NCI-H345 (cell line): ENCODE results near the gene RAB3B.

Source experiments
- DNase-seq: peaks from one replicate; lab custom pipeline; 2025; lab: John Stamatoyannopoulos, UW

The RAB3B gene

GRCh38 chr1:51956528-51957509 lies 33.7 kb downstream of the RAB3B start:
- DNase-seq = peak; percentile 56

GRCh38 chr1:51955797-51956527 lies 34.5 kb downstream of the RAB3B start:
- DNase-seq = peak; percentile 95

DNA sequence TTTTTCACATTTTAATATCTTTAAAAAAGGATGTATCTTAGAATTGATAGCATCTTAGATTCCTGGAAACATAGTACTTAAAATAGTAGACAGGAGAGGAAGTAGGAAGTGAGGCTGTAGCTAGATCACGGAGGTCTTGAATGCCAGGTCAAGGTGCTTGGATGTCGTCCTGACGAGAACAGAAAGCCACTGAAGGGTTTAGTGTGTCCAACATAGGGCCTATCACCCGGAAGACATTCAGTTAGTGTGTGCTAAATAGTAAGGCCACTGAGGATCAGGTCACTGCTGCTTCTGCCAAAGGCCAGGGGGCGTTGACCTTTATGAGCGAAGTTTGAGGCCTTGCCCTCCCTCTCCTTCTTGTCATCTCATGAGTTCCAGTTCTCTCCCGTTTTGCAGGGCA lies 35.7 kb downstream of the RAB3B start:
- DNase-seq = no peak

GRCh38 chr1:51953079-51953478 lies 37.4 kb downstream of the RAB3B start:
- peak; percentile 66 for DNase-seq

DNA sequence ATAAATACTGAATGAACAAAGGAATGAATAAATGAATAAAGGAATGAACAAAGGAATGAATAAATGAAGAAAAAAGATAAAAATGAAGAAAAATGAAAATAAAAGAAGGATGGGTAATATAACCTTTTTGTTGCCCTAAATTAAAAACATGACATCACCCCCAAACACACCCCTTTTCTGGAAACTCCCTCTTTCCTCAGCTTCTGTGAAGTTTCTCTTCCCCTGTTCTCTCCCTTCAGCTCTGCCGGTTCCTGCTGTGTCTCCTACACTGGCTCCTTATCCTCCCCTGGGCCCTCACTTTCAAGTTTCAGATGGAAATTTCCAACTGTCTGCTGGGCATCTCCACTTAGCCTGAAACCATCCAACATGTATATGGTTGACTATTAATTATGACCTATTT lies 37.9 kb downstream of the RAB3B start:
- DNase-seq = no peak

- DNase-seq = no peak
Measured at GRCh38 chr1:51950701-51951100, 39.8 kb downstream of the RAB3B start.

DNA sequence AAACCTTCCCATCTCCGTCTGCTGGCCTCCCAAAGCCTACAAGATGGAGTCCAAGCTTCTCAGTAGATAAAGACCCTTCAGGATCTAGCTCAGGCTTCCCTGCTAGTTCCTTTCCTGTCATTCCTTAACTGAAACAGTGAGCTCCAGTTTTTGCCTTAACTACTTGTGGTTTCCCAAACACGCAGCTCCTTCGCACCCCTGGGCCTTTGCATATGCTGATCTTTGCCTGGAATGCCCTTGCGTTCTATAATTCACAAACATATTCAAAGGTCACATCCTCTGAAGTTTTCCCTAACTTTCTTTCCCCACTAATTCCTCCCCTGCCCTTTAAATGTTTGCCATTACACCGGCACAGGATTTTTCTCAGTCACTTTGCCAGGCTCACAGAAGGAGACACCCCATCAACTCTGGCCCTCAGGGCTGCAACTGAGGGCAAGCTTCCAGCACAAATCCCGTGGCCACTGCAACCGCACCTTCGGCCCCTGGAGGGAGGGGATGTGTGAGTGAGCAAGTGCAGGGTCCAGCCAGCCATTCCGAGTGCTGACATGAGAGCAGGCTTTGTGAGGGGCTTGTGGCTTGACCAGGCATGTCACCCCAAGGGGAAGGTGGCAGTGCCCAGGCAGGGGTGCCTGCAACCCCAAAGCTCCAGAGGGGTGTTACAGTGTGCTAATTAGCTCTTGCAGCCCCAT lies 41.3 kb downstream of the RAB3B start:
- no peak for DNase-seq

- no peak for DNase-seq
Measured at GRCh38 chr1:51948491-51948915, 42.0 kb downstream of the RAB3B start.

- DNase-seq = no peak
Measured at GRCh38 chr1:51946300-51946699, 44.2 kb downstream of the RAB3B start.

DNA sequence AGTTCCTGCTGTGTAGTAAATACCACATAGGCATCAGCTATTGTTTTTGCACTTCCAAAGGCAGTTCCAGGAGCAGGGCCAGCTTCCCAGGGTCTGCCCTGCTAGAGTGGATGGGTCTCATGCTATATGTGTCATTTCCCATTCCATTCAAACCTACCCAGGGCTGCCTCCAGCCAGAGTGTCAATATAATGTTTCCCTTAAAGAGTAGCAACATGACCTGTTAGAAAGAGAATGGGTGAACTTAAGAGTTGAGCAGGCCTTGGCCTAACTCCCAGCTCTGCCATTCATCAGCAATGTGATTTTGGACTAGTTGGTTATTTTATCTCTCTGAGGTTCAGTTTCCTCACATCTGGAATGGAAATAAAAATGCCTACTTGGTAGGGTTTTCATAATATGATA lies 44.9 kb downstream of the RAB3B start:
- no peak for DNase-seq

DNA sequence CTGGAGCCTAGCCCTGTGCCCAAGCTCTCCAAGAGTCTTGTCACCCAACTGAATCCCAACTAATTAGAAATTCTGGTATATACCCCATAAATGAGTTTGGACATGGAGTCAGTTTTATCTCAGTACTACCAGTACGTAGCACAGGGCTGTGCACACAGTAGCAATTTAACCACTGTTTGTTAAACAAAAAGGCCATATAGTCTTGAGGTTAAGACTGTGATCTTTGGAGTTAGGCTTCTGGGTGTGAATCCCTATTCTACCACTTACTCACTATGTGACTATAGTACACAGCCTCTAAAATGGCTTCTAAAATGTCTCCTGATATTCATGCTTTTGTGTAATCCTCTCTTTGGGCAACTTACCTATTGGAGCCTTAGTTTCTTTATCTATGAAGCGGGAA lies 48.2 kb downstream of the RAB3B start:
- DNase-seq = no peak

- no peak for DNase-seq
Measured at GRCh38 chr1:51941528-51941927, 49.0 kb downstream of the RAB3B start.

DNA sequence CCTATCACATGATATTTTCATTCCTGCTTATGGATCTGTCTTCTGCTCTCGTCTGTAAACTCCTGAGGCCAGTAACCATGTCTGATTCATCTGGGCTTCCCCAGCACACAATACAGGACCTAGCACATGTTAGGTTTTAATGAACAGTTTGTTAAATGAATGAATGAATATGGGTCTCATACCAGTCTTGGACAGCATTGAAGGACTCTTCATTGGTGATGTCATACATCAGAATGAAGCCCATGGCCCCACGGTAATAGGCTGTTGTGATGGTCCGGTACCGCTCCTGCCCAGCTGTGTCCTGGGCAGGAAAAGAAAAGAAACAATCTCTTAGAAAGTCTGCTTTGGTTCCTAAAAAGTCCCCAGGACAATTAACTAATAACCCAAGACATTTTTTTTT lies 53.4 kb downstream of the RAB3B start:
- DNase-seq = no peak

DNA sequence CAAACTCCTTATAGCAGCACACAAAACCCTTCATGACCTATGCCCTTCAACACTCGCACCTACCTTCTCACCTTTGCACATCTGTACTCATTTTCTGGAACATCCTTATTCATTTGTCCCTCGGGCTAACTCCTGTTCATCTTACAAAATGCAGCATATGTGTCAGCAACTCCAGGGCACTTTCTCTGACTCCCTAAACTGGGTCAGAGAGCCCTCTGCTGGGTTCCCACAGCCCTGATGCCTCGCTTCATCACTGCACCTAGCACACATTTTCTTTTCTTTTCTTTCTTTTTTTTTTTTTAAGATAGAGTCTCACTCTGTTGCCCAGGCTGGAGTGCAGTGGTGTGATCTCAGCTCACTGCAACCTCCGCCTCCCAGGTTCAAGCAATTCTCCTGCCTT lies 54.0 kb downstream of the RAB3B start:
- no peak for DNase-seq

GRCh38 chr1:51933344-51933743 lies 57.2 kb downstream of the RAB3B start:
- DNase-seq = no peak

- no peak for DNase-seq
Measured at GRCh38 chr1:51930329-51930728, 60.2 kb downstream of the RAB3B start.

- DNase-seq = no peak
Measured at GRCh38 chr1:51928896-51929295, 61.6 kb downstream of the RAB3B start.

- no peak for DNase-seq
Measured at GRCh38 chr1:51927029-51927428, 63.5 kb downstream of the RAB3B start.

DNA sequence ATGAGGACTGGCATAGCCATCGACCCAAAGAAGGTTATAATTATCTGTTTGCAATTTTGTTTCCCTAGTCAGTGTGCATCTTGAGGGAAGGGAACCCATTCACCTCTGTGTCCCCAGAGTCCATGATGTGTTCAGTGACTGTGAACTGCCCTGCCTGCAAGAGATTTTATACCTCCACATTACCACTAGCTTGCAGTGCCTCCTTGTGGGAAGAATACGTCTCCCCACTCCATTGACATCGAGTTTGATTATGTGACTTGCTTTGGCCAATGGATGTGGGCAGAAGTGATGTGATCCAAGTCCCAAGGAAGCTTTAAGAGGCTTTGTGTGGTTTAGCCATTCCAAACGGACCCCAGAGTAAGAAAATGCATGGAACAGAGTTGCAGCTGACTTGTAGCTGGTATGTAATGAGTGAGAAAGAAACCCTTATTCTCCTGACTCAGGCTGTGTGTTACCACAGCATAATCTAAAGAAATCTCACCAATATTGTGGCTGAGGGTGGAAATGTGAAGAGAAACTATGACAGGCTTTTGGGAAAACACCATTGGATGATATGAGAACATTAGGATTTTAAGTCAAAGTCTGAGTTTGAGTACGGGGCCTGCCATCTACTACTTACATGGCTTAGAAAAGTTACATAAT lies 64.2 kb downstream of the RAB3B start:
- no peak for DNase-seq

DNA sequence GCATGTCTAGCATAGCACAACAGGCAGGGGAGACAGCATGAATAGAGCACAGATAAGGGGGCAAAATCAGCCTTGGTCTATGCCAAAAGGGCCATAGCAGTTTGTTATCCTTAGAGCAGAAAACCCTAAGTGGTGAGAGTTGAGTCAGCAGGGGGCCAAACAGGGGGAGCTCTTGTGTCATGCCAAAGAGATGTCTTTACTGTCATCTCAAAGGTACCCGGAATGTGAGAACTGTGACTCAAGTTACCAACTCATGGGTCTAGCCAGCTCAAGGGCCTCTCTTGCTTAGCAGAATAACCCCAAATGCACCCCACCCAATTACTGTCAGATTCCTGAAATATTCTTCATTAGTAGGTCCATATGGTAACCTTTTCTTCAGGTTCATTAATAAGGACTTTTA lies 66.0 kb downstream of the RAB3B start:
- no peak for DNase-seq

- no peak for DNase-seq
Measured at GRCh38 chr1:51922040-51922439, 68.5 kb downstream of the RAB3B start.

GRCh38 chr1:51920130-51920529 lies 70.4 kb downstream of the RAB3B start:
- no peak for DNase-seq
